Neural cell (in vitro differentiated cells): ENCODE data around the gene C9orf72. TPM values are rescaled to one million over a fixed set of nuclear protein-coding genes. Genes with fewer than 3 reads are reported as not detected.

Experiments used
- H2AFZ ChIP-seq: fragments of 200-600, 300-800 bp; sonication (generic), shearing (Covaris generic); 2 replicates; pipeline ENCODE4 v1.6.0; 2014; ENCODE audit warnings: low read depth, mild to moderate bottlenecking, antibody characterized with exemption, low read length, moderate library complexity
- H3F3A ChIP-seq: fragments of 200-600 bp; shearing (Covaris generic); 2 replicates; pipeline ENCODE4 v1.6.1; 2016; ENCODE audit warnings: mild to moderate bottlenecking, moderate library complexity, mixed read lengths, antibody characterized with exemption, low read length; ENCODE audit not compliant: insufficient read depth, poor library complexity, severe bottlenecking
- H3K27ac ChIP-seq: fragments of 200-600, 300-800 bp; sonication (generic), shearing (Covaris generic); 2 replicates; pipeline ENCODE4 v1.5.1; 2014; ENCODE audit warnings: mild to moderate bottlenecking, low read length, moderate library complexity
- H3K27me3 ChIP-seq: fragments of 300-800, 200-600 bp; sonication (generic), shearing (Covaris generic); 2 replicates; pipeline ENCODE4 v1.6.0; 2014; ENCODE audit warnings: mild to moderate bottlenecking, low read depth, low read length, moderate library complexity; ENCODE audit not compliant: insufficient read depth
- H3K36me3 ChIP-seq: fragments of 300-800, 200-600 bp; sonication (generic), shearing (Covaris generic); 2 replicates; pipeline ENCODE4 v1.5.1; 2014; ENCODE audit warnings: mild to moderate bottlenecking, antibody characterized with exemption, low read length, moderate library complexity; ENCODE audit not compliant: insufficient read depth
- H3K4me2 ChIP-seq: fragments of 300-800, 200-600 bp; sonication (generic), shearing (Covaris generic); 2 replicates; pipeline ENCODE4 v1.6.0; 2014; ENCODE audit warnings: mild to moderate bottlenecking, low read length
- H3K4me3 ChIP-seq: fragments of 300-800, 200-600 bp; sonication (generic), shearing (Covaris generic); 2 replicates; pipeline ENCODE4 v1.5.1; 2014; ENCODE audit warnings: mild to moderate bottlenecking, low read length, moderate library complexity
- H3K79me2 ChIP-seq: fragments of 200-600 bp; shearing (Covaris generic); replicated peaks from 2 replicates; pipeline ENCODE4 v1.6.0; 2014; ENCODE audit warnings: mild to moderate bottlenecking, low read length, moderate library complexity; ENCODE audit not compliant: insufficient read depth
- H3K9ac ChIP-seq: fragments of 300-800, 200-600 bp; sonication (generic), shearing (Covaris generic); 2 replicates; pipeline ENCODE4 v1.6.1; 2016; ENCODE audit warnings: mild to moderate bottlenecking, low read length, mixed read lengths
- H3K9me2 ChIP-seq: fragments of 200-600 bp; shearing (Covaris generic); 2 replicates; pipeline ENCODE4 v1.6.1; 2016; ENCODE audit warnings: mild to moderate bottlenecking, low read length, mixed read lengths; ENCODE audit not compliant: insufficient read depth
- H3K9me3 ChIP-seq: fragments of 200-600, 300-800 bp; sonication (generic), shearing (Covaris generic); 2 replicates; pipeline ENCODE4 v1.6.1; 2016; ENCODE audit warnings: mild to moderate bottlenecking, mixed run types, low read length, moderate library complexity, mixed read lengths
- H4K20me1 ChIP-seq: fragments of 200-600 bp; shearing (Covaris generic); 2 replicates; pipeline ENCODE4 v1.6.1; 2016; ENCODE audit warnings: mild to moderate bottlenecking, mixed run types; ENCODE audit not compliant: insufficient read depth
- EP300 ChIP-seq: fragments of 450-650 bp; conservative IDR thresholded peaks from 2 replicates; pipeline ENCODE4 v1.6.1; 2014; ENCODE audit warnings: antibody characterized with exemption, mild to moderate bottlenecking, moderate library complexity; ENCODE audit not compliant: poor library complexity, severe bottlenecking
- EZH2 ChIP-seq: fragments of 200-600, 300-800 bp; shearing (Covaris generic), sonication (generic); IDR thresholded peaks from 2 replicates; pipeline ENCODE4 v1.6.1; 2014; ENCODE audit warnings: antibody characterized with exemption, low read length, borderline replicate concordance, mild to moderate bottlenecking; ENCODE audit not compliant: insufficient read depth, poor library complexity, severe bottlenecking
- MXI1 ChIP-seq: fragments of 450-650 bp; conservative IDR thresholded peaks from 2 replicates; pipeline ENCODE4 v1.6.1; 2014; ENCODE audit warnings: antibody characterized with exemption, mild to moderate bottlenecking; ENCODE audit not compliant: poor library complexity, severe bottlenecking
- POLR2AphosphoS5 ChIP-seq: IDR thresholded peaks from 2 replicates; pipeline ENCODE4 v1.6.1; 2012
- RAD21 ChIP-seq: fragments of 450-650 bp; conservative IDR thresholded peaks from 2 replicates; pipeline ENCODE4 v1.6.1; 2014; ENCODE audit warnings: antibody characterized with exemption, mild to moderate bottlenecking, moderate library complexity
- SMC3 ChIP-seq: fragments of 450-650 bp; conservative IDR thresholded peaks from 2 replicates; pipeline ENCODE4 v1.6.1; 2014; ENCODE audit warnings: antibody characterized with exemption, mild to moderate bottlenecking, moderate library complexity; ENCODE audit not compliant: poor library complexity
- TAF1 ChIP-seq: IDR thresholded peaks from 2 replicates; pipeline ENCODE4 v1.6.1; 2012; ENCODE audit warnings: low read depth
- polyA plus RNA-seq: library from polyadenylated mRNA; depleted of rRNA; stranded (reverse); fragments of >200 nt; gene quantifications from 2 replicates; pipeline ENCODE4 v1.2.3, GENCODE V29; 2014
- TF ChIP-seq, protein P1 (sequence below): fragments of 450-650 bp; IDR thresholded peaks from 2 replicates; pipeline ENCODE4 v1.5.1; 2014; ENCODE audit warnings: antibody characterized with exemption, mild to moderate bottlenecking, moderate library complexity; ENCODE audit not compliant: poor library complexity, severe bottlenecking
- TF ChIP-seq, protein P2 (sequence below): IDR thresholded peaks from 2 replicates; pipeline ENCODE4 v1.6.1; 2012; ENCODE audit warnings: borderline replicate concordance

The C9orf72 gene
- polyA plus RNA-seq, 1 donor from 2014 or later, result 166 TPM

DNA sequence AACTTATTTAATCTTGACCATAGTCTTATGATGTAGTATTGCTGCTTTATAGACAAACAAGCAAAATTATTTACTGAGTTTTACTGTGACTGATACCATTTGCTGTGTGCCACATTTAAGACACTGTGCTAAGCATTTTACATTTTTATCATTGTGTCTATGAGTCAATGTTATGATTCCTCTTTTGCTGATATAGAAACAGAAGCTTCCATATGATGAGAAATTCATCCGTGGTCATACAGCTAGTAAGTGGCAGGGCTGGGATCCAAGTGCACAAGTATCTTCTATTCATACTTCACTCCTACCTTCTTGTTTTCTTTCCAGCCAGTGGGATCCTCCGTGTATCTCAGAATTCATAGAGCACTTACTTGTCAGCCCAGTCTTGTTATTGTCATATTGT, 66.3 kb downstream of the C9orf72 start:
- Histone ChIP-seq H3K9me2 (no peaks in the 10 kb centered on the region), H3K9ac (no peak overlapping the region), H3K79me2 (no peaks in the 10 kb centered on the region), H2AFZ (no peak overlapping the region), H3K36me3 (no peaks in the 10 kb centered on the region), H3K27ac (no peak overlapping the region), H4K20me1 (no peaks in the 10 kb centered on the region), H3K4me2 (no peak overlapping the region), H3K27me3 (no peaks in the 10 kb centered on the region), H3K4me3 (no peak overlapping the region), H3F3A (no peaks in the 10 kb centered on the region), H3K9me3 (peaks cover 3% of the 10 kb centered on the region)
- TF ChIP-seq EZH2, result no peak

DNA sequence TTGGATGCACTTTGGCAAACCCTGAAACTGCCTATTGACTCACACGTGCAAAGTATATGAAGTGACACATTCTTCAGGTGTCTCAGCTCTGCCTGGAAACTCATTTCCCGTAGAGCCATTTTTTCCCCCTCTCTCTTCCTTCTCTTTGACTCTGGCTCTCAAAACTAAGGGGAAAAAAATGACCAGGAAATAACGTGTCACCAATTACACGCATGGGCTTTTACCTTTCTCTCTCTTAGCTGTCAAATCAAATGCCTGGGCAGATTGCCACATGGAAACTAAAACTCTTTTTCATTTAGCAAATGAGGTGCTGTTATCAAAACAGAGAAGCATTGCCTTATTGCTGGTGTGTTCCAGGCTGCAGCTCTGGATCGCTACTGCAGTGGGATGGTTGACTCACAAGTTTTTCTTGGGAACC, 67.5 kb downstream of the C9orf72 start:
- Histone ChIP-seq H3K36me3 (no peaks in the 10 kb centered on the region), H3K27ac (no peak overlapping the region), H3F3A (no peaks in the 10 kb centered on the region), H2AFZ (no peak overlapping the region), H3K4me3 (no peak overlapping the region), H4K20me1 (no peaks in the 10 kb centered on the region), H3K79me2 (no peaks in the 10 kb centered on the region), H3K9ac (no peak overlapping the region), H3K9me3 (peaks cover 3% of the 10 kb centered on the region), H3K27me3 (no peaks in the 10 kb centered on the region), H3K9me2 (no peaks in the 10 kb centered on the region), H3K4me2 (no peak overlapping the region)
- TF ChIP-seq RAD21, result no peak
- TF ChIP-seq EP300, result no peak
- TF ChIP-seq MXI1, result no peak
- no peak for TF ChIP-seq EZH2
- no peak for TF ChIP-seq SMC3
- TF ChIP-seq, protein P1, sequence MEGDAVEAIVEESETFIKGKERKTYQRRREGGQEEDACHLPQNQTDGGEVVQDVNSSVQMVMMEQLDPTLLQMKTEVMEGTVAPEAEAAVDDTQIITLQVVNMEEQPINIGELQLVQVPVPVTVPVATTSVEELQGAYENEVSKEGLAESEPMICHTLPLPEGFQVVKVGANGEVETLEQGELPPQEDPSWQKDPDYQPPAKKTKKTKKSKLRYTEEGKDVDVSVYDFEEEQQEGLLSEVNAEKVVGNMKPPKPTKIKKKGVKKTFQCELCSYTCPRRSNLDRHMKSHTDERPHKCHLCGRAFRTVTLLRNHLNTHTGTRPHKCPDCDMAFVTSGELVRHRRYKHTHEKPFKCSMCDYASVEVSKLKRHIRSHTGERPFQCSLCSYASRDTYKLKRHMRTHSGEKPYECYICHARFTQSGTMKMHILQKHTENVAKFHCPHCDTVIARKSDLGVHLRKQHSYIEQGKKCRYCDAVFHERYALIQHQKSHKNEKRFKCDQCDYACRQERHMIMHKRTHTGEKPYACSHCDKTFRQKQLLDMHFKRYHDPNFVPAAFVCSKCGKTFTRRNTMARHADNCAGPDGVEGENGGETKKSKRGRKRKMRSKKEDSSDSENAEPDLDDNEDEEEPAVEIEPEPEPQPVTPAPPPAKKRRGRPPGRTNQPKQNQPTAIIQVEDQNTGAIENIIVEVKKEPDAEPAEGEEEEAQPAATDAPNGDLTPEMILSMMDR, result no peak
- TF ChIP-seq POLR2AphosphoS5, result no peak
- TF ChIP-seq, protein P2, sequence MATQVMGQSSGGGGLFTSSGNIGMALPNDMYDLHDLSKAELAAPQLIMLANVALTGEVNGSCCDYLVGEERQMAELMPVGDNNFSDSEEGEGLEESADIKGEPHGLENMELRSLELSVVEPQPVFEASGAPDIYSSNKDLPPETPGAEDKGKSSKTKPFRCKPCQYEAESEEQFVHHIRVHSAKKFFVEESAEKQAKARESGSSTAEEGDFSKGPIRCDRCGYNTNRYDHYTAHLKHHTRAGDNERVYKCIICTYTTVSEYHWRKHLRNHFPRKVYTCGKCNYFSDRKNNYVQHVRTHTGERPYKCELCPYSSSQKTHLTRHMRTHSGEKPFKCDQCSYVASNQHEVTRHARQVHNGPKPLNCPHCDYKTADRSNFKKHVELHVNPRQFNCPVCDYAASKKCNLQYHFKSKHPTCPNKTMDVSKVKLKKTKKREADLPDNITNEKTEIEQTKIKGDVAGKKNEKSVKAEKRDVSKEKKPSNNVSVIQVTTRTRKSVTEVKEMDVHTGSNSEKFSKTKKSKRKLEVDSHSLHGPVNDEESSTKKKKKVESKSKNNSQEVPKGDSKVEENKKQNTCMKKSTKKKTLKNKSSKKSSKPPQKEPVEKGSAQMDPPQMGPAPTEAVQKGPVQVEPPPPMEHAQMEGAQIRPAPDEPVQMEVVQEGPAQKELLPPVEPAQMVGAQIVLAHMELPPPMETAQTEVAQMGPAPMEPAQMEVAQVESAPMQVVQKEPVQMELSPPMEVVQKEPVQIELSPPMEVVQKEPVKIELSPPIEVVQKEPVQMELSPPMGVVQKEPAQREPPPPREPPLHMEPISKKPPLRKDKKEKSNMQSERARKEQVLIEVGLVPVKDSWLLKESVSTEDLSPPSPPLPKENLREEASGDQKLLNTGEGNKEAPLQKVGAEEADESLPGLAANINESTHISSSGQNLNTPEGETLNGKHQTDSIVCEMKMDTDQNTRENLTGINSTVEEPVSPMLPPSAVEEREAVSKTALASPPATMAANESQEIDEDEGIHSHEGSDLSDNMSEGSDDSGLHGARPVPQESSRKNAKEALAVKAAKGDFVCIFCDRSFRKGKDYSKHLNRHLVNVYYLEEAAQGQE, result no peak
- TF ChIP-seq TAF1, result no peak

DNA sequence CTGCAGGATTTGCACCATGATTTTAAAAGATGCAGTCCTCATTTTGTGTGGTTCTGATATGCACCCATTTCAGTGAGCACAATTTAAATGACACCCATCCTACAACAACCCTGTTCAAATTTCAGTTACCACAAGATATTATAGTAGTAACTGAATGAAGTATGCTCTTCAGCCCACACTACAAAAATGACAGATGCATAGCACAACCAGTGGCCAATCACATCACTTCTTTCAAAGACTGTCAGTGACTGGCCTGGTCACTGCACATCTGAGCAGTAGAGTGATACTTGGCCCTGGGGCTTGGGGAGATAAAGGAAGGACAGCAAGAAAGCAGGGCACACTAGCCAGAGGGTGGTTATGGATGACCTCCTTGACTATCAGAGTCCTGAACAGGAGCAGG, 69.0 kb downstream of the C9orf72 start:
- H3K27me3 ChIP-seq, result no peaks in the 10 kb centered on the region

More for the DNA sequence above, 69.0 kb downstream of the C9orf72 start:
- no peaks in the 10 kb centered on the region for H4K20me1 ChIP-seq
- H3F3A ChIP-seq, result no peaks in the 10 kb centered on the region
- no peak overlapping the region for H3K4me3 ChIP-seq
- H3K9ac ChIP-seq, result no peak overlapping the region
- no peak overlapping the region for H2AFZ ChIP-seq
- no peaks in the 10 kb centered on the region for H3K36me3 ChIP-seq
- peaks cover 3% of the 10 kb centered on the region for H3K9me3 ChIP-seq
- no peak overlapping the region for H3K27ac ChIP-seq
- TF ChIP-seq RAD21 (no peak), EP300 (no peak), EZH2 (no peak)
- TF ChIP-seq, protein P2, result no peak
- H3K79me2 ChIP-seq, result no peaks in the 10 kb centered on the region
- H3K9me2 ChIP-seq, result no peaks in the 10 kb centered on the region
- H3K4me2 ChIP-seq, result no peak overlapping the region
